Activated T-cell treated with anti-CD3 and anti-CD28 coated beads for 24 hours (primary cell): ENCODE data around the gene PEX3.

Source experiments
- DNase-seq: peaks from one replicate; pipeline ENCODE4 v3.0.0-alpha.2; 2020; ENCODE audit warnings: low read depth

Gene PEX3

DNA sequence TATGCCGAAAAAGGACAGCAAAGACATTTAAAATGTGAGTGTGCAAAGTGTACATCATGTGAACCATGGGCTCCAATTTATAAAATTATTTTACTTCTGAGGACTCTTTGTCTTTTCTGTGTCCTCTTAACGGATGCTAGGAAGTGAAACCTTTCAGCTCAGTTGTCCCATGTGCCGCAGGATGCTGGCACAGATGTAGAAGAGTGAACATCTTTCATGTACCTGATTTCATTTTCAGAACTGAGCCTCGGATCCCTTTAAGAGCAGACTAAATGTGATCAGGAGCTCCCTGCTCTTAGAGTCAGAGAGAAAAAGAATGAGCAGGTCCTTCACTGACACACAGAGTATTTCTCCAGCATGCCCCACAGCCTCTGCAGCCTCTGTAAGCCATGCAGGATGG lies 88.5 kb downstream of the PEX3 start:
- no peak for DNase-seq

DNA sequence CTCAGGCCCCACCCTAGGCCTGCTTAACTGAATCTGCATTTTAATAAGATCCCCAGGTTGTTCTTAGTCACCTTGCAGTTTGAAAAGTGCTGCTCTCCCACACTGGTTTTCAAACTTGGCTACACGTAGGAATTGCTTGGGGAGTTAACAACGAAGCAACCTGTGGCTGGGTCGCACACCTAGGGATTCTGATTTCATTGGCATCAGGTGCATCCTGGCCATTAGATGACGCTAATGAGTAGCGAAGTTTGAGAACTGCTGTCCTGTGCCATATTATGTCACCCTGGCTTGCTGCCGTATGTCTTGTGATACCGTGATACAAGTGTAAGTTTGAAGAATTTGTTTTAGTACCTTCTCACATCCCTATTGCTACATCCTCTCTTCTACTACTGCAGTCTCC lies 89.1 kb downstream of the PEX3 start:
- no peak for DNase-seq

- no peak for DNase-seq
Observed at GRCh38 chr6:143540192-143540591, 89.6 kb downstream of the PEX3 start.
